ENCODE results near the gene GALNTL6. TPM values are rescaled to one million over a fixed set of nuclear protein-coding genes. Genes with fewer than 3 reads are reported as not detected.
"Not testable (repeated sequence)": the region's sequence is repeated elsewhere in the genome, so short reads cannot be mapped to it uniquely, and the experiment has no call there.

The GALNTL6 gene
- total RNA-seq, 1 donor from 2014 or later = 0.22 TPM

GRCh38 chr4:172900900-172901299, 1087.7 kb downstream of the GALNTL6 start:
- intact Hi-C loops (cut with DNase I) = no loop called here
- DNase-seq (ENCODE audit: low spot score) (no peak), ATAC-seq (no peak)

GRCh38 chr4:172912468-172912867, 1099.3 kb downstream of the GALNTL6 start:
- ATAC-seq; intact Hi-C loops (cut with DNase I); DNase-seq (ENCODE audit: low spot score): not testable (repeated sequence)

- intact Hi-C loops (cut with DNase I); ATAC-seq; DNase-seq (ENCODE audit: low spot score): not testable (repeated sequence)
Observed at GRCh38 chr4:172917403-172917802, 1104.2 kb downstream of the GALNTL6 start.

- intact Hi-C loops (cut with DNase I) = no loop called here
- DNase-seq (ENCODE audit: low spot score) = no peak
- ATAC-seq = no peak
Observed at GRCh38 chr4:172919269-172919668, 1106.1 kb downstream of the GALNTL6 start.

GRCh38 chr4:172927096-172927814, 1114.1 kb downstream of the GALNTL6 start:
- no peak for ATAC-seq
- DNase-seq (ENCODE audit: low spot score) = no peak
- intact Hi-C loops (cut with DNase I) = no loop called here

GRCh38 chr4:172928347-172928746, 1115.1 kb downstream of the GALNTL6 start:
- ATAC-seq (no peak), DNase-seq (ENCODE audit: low spot score) (no peak)
- intact Hi-C loops (cut with DNase I) = no loop called here

- ATAC-seq (no peak), DNase-seq (ENCODE audit: low spot score) (no peak)
- intact Hi-C loops (cut with DNase I) = no loop called here
Observed at GRCh38 chr4:172938072-172938829, 1125.0 kb downstream of the GALNTL6 start.

GRCh38 chr4:172938870-172939269, 1125.7 kb downstream of the GALNTL6 start:
- intact Hi-C loops (cut with DNase I) = no loop called here
- ATAC-seq = no peak
- no peak for DNase-seq (ENCODE audit: low spot score)

GRCh38 chr4:172942840-172943239, 1129.6 kb downstream of the GALNTL6 start:
- DNase-seq (ENCODE audit: low spot score) = no peak
- no peak for ATAC-seq
- intact Hi-C loops (cut with DNase I) = no loop called here

- intact Hi-C loops (cut with DNase I) = no loop called here
- ATAC-seq = no peak
- no peak for DNase-seq (ENCODE audit: low spot score)
Observed at GRCh38 chr4:172945611-172946010, 1132.4 kb downstream of the GALNTL6 start.

GRCh38 chr4:172946503-172946902, 1133.3 kb downstream of the GALNTL6 start:
- ATAC-seq = no peak
- intact Hi-C loops (cut with DNase I) = no loop called here
- no peak for DNase-seq (ENCODE audit: low spot score)

GRCh38 chr4:172947594-172947993, 1134.4 kb downstream of the GALNTL6 start:
- DNase-seq (ENCODE audit: low spot score) = no peak
- no peak for ATAC-seq
- intact Hi-C loops (cut with DNase I) = no loop called here

GRCh38 chr4:172950990-172951389, 1137.8 kb downstream of the GALNTL6 start:
- ATAC-seq (no peak), DNase-seq (ENCODE audit: low spot score) (no peak)
- intact Hi-C loops (cut with DNase I) = no loop called here

- ATAC-seq = no peak
- DNase-seq (ENCODE audit: low spot score) = no peak
- intact Hi-C loops (cut with DNase I) = no loop called here
Observed at GRCh38 chr4:172951679-172952451, 1138.7 kb downstream of the GALNTL6 start.

GRCh38 chr4:172953896-172954568, 1140.8 kb downstream of the GALNTL6 start:
- intact Hi-C loops (cut with DNase I) = no loop called here
- DNase-seq (ENCODE audit: low spot score) (no peak), ATAC-seq (no peak)

GRCh38 chr4:172956340-172956739, 1143.1 kb downstream of the GALNTL6 start:
- DNase-seq (ENCODE audit: low spot score); intact Hi-C loops (cut with DNase I); ATAC-seq: not testable (repeated sequence)

- intact Hi-C loops (cut with DNase I) = no loop called here
- DNase-seq (ENCODE audit: low spot score) = no peak
- no peak for ATAC-seq
Observed at GRCh38 chr4:172957216-172957615, 1144.0 kb downstream of the GALNTL6 start.

- ATAC-seq (no peak), DNase-seq (ENCODE audit: low spot score) (no peak)
- intact Hi-C loops (cut with DNase I) = no loop called here
Observed at GRCh38 chr4:172962564-172963353, 1149.6 kb downstream of the GALNTL6 start.
